Middle frontal gyrus (tissue), 1 donor: ENCODE measurements around the gene AGXT2.

ENCODE experiments used
- DNase-seq: peaks from one replicate; pipeline ENCODE4 v3.0.0-alpha.2; 2015; ENCODE audit warnings: low spot score; ENCODE audit errors: extremely low spot score

AGXT2 gene

GRCh38 chr5:35016174-35017051 is 31.3 kb downstream of the AGXT2 start:
- no peak for DNase-seq

DNA sequence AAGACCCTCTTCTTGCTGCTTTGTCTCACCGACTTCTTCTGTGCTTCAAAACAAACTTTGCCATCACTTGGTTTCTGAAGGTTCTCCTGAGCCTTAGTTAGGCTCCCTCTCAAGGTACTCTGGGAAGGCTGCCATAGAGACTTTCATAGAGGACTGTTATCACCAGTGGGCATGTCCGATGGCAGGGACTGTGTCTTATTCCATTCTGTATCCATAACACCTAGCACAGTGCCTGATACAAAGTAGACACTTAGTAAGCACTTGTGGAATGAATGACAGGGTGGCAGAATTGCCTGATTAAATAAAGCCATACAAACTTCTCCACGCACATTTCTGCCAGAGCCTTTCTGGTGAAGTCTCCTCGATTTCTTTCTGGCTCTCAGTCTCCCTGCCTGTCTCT is 32.7 kb downstream of the AGXT2 start:
- DNase-seq = no peak

GRCh38 chr5:35012796-35013195 is 35.0 kb downstream of the AGXT2 start:
- no peak for DNase-seq

GRCh38 chr5:35012365-35012764 is 35.4 kb downstream of the AGXT2 start:
- DNase-seq = no peak

GRCh38 chr5:35010676-35011075 is 37.1 kb downstream of the AGXT2 start:
- no peak for DNase-seq

DNA sequence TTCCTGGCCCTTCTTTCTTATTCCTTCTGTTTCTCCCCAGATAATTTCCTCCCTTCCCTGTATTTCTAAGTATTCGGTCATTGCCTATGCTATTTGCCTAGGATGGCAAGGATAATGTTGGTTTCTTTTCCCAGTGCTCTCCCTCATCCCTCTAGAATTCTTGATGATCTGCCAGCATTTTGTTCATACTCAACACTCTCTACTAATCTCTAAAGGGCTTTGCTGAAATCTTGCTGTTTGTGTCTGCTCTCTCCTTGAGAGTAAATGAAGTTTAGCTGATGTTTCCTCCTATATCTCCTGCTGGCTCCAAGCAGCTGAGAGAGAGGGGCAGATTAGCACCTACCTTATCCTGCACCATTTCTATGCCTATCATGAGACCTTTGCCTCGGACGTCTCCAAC is 38.1 kb downstream of the AGXT2 start:
- no peak for DNase-seq

DNA sequence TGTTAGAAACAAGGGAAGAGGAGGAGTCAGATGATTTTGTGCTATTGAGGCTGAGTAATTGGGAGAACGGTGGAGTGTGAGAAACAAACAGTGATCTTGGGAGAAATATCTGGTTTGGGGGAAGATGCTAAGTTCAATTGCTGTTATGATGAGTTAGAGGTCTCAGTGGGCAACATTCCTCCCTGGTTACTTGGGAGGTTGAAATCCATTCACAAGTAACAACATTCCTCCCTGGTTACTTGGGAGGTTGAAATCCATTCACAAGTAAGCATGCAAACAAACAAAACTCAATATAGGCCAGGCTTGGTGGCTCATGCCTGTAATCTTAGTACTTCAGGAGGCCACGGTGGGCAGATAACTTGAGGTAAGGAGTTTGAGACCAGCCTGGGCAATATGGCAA is 38.7 kb downstream of the AGXT2 start:
- DNase-seq = no peak

DNA sequence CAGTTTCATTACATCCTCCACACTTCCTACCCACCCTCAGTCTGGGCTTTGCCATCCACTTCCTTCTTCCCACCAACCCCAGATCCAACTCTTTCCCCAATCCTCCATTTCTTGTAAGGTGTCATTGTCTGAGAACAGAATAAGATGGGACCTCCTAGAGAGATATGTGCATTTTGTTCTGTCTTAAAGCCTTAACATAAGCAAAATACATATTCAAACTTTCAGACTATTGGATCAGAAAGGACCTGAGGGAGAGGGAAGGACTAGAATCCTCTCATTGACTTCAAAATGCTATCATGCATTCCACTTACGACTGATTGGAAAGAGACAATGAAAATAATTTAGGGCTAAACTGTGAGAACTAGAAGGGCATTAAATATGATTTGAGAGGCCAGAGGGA is 43.0 kb downstream of the AGXT2 start:
- no peak for DNase-seq

DNA sequence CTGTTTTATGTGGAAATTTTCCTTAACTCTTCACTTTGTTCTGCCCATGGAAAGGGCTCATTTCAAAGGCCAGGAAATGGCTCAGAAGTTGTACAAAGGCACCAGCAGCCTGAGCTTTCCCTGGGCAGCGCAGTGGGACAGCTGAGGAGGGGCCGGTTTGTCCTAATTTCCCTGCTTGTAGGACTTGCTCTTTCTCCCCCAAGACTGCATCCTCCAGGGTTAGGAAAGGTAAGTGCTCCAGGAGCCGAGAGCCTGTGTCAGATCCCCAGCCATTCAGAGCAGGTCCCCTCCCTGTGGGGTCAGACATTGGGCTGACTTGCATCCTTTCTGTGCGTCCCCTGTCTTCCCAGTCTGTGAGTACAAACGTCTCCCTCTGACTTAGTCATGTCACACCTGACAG is 43.5 kb downstream of the AGXT2 start:
- DNase-seq = no peak

DNA sequence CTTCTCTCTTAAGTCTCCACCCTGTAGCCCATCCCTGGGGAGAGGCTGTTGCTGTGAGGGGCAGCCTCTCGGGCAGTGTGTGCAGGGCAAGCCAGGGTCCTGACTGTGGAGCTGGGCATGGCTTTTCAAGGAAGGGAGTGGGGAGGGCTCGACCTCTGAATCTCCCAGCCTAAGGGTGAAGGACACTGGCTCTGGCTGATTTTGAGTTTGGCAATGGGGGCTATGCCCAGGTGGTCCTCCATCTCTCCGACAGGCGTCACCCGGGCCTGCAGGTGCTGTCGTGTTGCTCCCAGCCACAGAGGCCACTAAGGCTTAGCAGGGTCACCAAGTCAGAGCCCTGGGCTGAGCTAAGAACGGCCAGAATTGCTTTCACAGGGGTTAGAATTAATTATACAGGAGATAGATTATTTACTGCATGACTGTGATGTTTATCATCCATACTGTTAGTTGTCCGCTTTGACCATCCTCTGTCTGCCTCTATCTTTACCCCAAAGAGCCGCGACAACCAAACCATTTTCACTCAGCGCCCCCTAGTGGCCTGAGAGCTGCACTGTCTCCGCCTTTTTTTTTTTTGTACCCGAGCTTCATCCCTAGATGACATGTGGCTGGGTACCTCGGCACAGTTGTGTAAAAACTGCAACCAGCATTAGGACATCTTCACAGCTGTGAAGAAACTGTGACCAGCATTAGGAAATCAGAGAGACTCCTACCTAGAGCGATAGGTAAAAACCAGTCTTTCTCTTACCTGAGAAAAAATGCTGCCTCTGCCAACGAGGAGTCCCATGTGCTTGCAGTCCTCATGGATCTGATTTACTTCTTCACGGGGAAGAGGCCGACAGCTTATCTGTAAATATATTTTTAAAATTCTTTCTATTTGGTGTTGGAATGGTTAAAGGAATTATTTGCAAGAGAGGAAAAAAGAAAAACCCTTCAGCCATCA is 44.5 kb downstream of the AGXT2 start:
- peak; percentile 14 for DNase-seq

GRCh38 chr5:35002459-35002858 is 45.3 kb downstream of the AGXT2 start:
- no peak for DNase-seq

- DNase-seq = no peak
These were observed 45.9 kb downstream of the AGXT2 start for GRCh38 chr5:35001842-35002241.

GRCh38 chr5:34998058-34998789 is 49.5 kb downstream of the AGXT2 start:
- DNase-seq = peak; percentile 31

DNA sequence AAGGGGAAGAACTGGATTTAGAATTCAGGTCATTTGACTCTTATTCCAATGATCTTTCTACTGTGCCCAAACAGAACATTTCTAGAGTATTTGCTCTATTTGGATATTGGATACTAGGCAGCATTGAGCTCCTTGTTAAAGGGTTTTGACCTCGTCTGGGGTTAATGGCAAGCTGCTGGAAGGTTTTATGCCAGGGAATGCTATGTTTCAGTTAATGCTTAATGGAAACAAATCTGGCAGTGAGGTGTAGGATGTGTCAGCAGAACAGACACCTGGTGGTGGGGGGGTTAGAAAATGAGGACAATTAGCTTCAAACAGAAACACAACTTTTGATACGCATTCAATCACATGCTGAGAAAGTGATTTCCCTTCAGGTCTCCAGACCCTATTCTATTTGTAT is 51.5 kb downstream of the AGXT2 start:
- DNase-seq = no peak

- no peak for DNase-seq
These were observed 53.8 kb downstream of the AGXT2 start for GRCh38 chr5:34993951-34994350.

- no peak for DNase-seq
These were observed 56.1 kb downstream of the AGXT2 start for GRCh38 chr5:34991486-34992238.

DNA sequence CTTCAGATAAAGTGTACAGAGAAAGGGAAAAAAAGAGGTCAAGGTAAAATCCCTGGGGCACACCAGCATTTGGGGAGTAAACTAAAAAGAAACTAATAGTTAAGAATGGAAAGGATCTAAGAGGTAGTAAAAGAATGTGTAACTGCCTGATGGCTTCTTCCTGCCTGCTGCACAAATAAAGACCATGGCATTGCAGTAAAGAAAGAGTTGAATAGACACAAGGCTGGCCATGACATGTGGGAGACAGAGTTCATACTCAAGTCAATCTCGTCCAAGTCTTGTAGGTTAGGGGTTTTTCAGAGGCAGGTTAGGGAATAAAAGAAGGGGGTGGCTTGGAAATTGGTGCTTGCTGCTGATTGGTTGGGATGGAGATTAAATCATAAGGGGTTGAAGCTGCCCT is 60.8 kb downstream of the AGXT2 start:
- DNase-seq = no peak

- DNase-seq = no peak
These were observed 64.9 kb downstream of the AGXT2 start for GRCh38 chr5:34982823-34983222.

DNA sequence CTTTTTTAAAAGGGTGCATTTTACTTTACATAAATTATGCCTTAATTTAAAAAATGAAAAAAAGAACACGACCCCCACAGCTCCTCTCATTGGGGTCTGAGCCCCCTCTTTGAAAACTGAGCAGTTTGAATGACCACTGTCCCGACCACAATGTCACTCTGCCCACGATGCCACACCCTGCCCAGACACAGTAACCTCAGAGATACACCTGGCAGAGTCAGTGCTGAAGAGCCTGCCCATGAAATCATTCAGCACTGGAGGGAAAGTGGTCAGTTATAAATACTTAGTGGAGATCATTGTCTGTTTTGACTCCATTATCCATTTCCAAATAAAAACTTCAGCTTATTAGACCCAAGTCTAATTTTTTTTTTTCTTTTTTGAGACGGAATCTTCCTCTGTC is 69.1 kb downstream of the AGXT2 start:
- DNase-seq = no peak

- DNase-seq = no peak
These were observed 69.7 kb downstream of the AGXT2 start for GRCh38 chr5:34977934-34978613.
